Activated CD4-positive, alpha-beta T cell treated with anti-CD3 and anti-CD28 coated beads for 4 hours (primary cell): ENCODE measurements around the gene TRIM42.

ENCODE experiments used
- DNase-seq, 2 donors: peaks; one replicate each; pipeline ENCODE4 v3.0.0-alpha.2; 2020

Gene TRIM42

DNA sequence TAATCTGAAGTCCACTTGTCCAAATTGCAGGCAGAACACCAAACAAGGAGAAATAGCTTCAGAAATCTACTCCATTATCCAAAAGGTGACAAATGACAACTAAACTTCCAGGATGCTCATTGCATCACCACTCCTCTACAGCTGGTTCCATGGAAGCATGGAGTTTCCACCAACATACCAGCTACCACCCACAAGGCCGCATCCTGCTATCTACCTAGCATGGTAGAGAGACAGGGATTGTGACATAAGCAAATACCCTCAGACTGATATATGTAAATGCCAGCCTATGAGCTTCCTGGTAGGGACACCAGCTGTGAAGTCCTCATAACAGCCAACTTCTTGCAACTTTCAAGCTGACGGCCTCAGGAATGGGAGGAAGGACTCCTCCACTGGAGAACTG, at the start of gene TRIM42:
TSS of gene TRIM42 (plus strand) at position 301 of the 400 bp plus-strand sequence. CDS start 166 bp downstream, outside the sequence.
- no peak for DNase-seq

DNA sequence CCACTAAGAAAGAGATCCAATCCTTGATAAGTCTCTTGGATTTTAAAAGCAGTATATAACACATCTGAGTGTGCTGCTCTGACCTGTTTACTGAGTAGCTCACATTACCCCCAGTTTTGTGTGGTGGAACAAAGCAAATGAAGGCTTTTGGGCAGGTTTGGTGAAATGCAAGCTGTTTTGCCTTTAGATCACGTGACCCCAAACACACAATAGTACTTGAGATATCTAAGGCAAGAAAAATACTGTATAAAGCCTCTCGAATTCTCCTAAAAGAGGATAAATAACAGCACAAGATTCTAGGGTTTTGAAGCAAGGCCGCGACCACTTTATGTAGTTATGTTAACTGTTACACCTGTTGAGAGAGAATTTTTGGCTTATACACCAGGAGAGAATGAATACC, 49.3 kb upstream of the TRIM42 start:
- DNase-seq, result no peak

DNA sequence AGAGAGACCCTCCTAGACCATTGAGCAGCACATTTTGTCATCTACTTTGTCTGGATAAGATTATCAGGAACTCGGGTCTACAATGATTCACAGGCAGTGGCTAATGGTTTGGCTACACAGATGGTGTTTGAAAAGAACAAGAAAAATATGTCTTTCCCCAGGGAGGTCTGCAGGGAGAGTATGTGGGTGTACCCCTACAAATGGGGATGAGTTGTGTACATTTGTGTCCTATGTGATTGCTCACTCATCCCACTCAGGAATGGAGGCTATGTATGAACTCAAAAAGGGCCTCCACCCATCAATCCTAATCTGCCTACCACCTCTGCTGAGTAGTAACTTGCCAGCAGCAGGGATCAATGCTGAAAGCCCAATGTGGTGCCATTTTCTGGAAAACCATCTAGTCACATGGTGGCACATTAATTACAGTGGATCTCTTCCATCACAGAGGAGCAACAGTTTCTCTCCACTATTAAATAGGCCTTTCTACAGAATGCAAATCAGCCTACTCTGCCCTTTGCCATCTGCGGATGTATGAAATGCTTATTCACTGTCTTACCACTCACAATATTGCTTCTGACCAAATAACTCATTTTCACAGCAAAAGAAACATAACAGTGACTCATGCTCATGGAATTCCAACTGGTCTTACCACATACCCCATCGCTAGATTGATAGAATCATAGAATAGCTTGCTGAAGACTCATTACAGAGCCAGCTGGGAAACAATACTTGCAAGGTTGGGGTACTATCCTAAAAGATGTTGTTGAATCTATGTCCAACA, 48.3 kb upstream of the TRIM42 start:
- no peak for DNase-seq

DNA sequence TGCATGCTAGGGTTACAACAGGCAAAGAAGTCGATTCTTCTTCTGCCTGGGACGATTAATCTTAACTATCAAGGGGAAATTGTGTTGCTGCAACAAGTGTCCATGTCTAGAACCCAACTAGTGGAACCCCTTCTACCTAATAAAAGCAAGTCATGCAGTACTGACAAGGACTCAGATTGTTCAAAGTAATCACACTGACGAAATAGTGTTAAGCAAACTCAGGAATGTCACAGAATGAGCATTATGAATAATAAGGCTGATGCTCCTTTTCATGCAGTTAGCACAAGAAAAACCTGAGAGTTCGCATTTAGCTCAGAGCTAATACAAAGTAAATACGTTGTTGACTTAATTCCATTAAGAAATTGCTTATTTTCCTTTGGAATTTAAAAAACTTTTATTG, 47.5 kb upstream of the TRIM42 start:
- no peak for DNase-seq

DNA sequence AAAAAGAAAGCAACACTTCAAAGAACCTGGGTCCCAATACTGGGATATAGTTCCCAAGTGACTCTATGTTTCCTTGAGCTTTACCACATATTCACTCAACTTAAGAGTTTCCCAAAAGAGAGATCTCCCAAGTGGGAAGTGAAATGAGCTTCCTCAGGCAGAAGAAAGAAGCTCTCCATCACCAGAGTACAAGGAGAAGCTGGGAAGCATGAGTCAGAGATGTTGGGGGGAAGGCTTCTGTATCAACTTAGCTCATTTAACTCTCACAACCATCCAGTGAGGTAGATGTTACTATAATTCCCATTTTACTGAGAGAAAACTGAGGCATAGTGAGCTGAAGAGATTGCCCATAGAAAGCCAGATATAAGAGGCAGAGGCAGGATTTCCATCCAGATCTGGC, 47.0 kb upstream of the TRIM42 start:
- DNase-seq, result no peak

DNA sequence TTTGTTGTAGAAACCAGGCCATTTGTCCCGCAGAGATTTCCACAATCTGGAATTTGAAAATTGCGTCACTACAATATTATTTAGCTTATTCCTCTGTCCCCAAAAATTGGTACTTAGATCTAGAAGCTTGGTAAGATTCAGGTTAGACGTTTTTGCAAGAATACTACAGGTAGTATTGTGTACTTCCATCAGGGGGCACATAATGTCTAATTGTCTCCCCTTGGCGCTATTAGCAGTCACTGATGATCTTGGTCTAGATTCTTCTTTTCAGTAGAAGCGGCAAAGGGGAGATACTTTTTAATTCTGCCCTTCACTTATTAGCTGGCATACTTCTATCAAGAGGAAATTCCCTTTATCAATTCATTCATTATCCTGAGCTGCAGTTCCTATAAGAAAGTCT, 42.6 kb upstream of the TRIM42 start:
- no peak for DNase-seq

DNA sequence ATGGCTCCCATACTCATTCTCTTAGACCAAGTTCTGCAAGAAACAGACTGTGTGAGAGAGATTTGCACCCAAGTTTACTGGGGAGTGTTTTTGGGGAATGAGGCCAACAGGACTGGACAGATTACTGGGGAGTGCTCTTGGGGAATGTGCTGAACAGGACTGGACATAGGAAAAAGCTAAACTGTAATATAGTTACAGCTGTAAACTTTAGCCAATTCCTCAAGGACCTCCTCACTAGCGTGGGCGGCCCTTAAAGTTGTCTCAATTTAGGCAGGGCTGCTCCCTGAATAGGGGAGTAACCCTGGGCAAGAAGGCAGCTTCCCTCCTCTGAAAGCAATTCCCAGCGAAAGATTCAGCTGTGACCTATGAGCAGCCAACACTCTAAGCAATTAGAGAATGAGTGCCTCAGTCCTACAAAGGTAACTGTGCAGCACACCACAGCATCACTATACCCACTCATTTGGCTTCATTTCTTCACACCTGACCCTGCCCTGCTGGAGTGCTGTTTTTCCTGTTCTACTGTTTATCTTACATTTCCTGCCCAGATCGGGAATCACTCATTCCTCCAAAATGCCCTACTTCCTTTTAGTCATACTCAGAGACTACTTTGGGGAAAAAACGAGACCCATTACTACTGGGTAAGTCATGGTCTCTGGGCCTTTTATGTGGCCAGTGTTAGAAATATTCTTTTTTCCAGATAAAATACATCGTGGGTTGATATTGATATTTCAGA, 41.3 kb upstream of the TRIM42 start:
- no peak for DNase-seq

DNA sequence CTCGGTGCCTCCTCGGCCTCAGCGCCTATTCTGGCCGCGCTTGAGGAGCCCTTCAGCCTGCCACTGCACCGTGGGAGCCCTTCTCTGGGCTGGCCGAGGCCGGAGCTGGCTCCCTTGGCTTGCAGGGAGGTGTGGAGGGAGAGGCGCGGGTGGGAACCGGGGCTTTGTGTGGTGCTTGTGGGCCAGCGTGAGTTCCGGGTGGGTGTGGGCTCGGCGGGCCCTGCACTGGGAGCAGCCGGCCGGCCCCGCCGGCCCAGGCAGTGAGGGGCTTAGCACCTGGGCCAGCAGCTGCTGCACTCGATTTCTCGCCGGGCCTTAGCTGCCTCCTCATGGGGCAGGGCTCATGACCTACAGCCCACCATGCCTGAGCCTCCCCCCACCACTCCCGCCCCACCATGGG, 26.6 kb upstream of the TRIM42 start:
- no peak for DNase-seq

DNA sequence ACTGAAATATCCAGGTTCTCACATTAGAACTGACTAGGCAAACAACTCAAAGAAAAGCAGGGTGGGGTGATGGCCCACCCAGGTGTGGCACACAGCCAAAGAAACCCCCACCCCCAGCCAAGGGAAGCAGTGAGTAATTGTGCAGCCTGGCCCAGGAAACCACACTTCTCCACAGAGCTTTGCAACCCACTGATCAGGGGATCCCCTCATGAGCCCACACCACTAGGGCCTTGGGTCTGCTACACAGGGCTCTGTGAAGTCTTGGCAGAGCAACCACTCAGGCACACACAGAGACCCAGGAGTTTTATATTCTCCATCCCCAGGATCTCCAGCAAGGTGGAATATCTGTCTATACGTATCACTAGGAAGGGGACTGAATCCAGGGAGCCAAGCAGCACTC, 22.2 kb upstream of the TRIM42 start:
- DNase-seq, result no peak

DNA sequence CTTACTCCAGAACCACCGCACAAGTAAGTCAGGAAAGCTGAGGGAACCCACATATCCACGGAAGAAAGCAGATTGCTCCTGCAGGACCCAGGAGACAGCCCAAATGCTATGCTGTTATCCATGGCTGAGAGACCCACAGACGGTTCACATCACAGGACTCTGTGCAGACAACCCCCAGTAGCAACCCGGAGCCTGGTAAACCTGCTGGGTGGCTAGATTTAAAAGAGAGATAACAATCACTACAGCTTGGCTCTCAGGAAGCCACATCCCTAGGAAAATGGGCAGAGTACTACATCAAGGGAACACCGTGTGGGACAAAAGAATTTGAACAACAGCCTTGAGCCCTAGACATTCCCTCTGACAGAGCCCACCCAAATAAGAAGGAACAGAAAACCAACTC, 13.8 kb upstream of the TRIM42 start:
- DNase-seq, result no peak

DNA sequence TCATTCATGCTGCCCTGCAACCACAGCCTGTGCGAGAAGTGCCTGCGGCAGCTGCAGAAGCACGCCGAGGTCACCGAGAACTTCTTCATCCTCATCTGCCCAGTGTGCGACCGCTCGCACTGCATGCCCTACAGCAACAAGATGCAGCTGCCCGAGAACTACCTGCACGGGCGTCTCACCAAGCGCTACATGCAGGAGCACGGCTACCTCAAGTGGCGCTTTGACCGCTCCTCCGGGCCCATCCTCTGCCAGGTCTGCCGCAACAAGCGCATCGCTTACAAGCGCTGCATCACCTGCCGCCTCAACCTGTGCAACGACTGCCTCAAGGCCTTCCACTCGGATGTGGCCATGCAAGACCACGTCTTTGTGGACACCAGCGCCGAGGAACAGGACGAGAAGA, 4.7 kb downstream of the TRIM42 start:
- DNase-seq, result no peak

DNA sequence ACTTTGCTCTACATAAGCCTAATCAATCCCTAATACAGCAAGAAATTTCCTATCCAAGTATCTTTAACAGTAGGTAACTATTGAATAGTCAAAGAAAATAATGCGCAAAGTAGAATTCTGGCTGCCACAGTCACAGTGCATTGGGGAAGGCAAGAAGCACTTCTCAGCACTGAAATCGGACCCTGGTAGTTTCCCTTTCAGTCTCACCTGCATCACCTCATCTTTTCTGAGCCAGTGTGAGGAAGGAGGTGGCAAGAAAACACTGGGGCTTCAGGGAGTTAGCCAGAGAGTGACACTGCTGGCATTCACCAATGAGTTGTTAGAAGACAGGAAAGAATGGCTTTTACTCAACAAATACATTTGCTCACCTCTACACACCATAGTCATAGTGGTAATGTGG, 8.3 kb downstream of the TRIM42 start:
- DNase-seq, result no peak

DNA sequence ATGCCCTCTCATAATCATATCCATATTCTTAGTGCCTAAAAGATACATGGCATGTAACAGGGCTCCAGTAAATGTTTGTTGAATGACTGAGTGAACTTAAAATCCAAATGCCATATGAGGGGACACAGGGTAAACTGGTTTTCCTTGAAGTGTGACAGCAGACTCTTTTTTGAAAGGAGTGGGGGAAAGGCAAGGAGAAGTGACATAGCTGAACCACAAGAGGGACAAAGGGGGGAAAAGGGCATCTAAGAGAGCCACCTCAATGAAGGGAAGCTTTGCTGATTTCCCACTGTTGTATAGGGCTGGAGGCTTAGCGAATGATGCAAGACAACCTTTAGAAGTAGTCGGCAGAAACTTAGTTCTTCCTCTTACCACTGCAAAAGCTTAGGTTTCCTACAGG, 9.1 kb downstream of the TRIM42 start:
- DNase-seq, result no peak

DNA sequence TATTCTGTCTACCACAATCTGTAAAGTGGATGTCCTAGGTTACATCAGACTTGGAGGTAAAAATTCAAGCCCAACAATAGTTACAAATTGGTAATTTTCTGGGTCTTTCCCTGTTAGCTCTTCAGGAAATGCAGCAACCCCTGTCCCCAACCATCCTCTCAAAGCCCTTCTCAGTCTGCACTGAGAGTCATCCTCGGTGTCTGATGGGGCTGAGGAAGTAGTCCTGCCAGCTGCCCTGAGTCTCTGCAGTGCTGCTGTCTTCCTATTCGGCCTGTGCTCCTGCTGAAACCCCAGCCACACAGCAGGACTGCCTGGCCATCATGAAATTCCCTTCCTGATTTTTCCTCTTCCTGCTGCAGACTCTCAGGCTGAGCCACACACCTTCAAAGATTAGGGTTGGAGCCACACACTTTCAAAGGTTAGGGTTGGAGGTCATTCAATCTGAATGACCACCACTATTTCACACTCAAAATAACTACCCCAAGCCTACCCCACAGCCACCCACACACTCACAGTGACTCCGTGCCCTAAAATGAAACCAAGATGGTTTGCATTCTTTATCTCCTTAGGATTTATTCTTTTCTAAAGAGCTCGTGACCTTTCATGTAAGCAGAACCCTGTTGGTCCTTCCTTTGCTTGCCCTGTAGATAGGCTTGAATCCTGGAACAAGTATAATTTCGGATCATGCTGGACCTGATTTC, 17.6 kb downstream of the TRIM42 start:
- DNase-seq, result no peak

DNA sequence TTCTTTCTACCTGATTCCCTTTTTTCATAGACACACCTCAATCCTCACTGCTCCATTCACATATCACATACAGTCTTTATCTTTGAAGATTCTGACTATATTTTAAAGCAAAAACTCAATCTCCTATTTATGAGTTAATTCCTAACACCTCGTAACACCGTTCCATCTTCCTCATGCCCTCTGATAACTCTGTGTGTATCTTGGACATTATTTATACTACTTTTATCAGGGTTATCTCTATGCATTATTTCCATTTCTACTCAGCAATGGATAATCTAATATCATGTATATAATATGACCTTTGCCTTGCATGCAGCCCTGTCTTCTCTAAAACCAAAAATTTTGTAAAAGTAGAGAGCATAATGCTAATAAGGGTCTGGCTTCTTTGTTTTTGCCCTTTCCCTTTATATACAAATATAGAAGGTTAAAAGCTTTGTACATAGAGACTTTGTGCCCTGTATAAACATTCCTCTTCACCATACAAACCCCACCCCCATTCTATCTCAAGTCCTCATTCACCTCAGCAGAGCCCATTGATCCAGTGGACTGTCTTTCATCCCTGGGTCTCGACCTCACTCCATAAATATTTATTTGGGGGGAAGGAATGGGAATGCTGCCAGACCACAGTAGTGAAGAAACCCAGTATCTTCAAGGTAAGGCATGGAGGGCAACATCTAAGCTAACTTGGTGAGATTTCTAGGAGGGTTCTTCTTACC, 21.8 kb downstream of the TRIM42 start:
- DNase-seq, result no peak

DNA sequence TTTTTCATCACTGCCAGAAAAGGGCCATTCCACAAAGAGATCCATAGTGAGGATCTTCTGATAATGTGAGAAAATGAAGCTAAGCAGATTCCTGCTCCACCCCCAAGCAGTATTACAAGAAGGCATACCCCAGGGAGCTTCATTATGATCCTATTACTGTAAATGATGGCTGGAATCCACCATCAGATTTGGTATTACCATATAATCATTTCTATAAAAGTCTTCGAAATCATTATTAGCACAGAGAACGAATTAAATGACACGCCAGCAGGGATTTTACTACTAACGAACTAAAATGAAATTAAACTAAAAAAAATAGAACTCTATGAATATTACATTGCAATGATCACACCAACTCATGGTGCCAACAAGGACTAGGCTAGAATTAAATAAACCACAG, 24.4 kb downstream of the TRIM42 start:
- no peak for DNase-seq

DNA sequence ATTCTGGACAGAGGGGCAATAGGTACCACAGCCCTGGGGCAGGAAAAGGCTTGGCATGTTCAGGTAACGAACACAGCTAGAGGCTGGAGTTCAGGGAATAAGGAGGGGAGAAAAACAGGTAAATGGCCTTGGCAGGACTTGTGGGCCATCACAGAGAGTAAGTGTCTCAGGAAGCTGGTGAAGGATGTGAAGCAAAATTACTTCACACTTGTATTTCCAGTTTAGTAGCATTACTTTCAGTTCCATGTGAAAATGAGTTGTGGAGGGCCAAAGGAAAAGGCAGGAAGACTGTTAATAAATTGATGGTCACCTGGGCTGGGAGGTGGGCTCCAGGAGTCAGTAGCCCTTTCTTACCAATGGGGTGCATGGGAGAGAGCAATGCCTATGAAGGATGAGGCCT, 25.6 kb downstream of the TRIM42 start:
- no peak for DNase-seq

DNA sequence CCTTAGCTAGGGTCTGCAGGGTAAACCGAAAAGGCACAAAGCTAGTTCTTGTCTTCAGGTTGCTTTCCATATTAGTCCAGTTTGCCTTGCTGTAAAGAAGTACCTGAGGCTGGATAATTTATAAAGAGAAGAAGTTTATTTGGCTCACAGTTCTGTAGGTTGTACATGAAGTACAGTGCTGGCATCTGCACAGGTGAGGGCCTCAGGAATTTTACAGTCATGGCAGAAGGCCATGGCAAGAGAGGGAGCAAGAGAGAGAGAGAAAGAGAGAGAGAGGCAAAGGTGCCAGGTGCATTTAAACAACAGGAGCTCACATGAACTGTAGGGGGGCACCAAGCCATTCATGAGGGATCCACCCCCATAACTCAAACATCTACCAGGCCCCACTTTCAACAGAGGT, 26.9 kb downstream of the TRIM42 start:
- no peak for DNase-seq

DNA sequence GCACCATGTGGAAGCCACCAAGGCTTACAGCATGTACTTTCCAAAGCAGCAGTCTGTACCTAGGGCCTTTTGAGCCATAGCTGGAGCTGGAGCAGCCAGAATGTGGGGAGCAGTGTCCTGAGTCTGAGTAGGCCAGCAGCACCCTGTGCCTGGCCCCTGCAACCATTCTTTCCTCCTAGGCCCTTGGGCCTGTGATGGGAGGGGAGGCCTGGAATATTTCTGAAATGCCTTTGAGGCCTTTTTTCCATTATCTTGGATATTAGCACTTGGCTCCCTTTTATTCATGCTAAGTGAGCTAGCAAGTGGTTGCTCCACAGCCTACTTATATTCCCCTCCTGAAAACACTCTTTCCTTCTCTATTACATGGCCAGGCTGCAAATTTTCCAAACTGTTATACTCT, 28.1 kb downstream of the TRIM42 start:
- DNase-seq, result no peak

DNA sequence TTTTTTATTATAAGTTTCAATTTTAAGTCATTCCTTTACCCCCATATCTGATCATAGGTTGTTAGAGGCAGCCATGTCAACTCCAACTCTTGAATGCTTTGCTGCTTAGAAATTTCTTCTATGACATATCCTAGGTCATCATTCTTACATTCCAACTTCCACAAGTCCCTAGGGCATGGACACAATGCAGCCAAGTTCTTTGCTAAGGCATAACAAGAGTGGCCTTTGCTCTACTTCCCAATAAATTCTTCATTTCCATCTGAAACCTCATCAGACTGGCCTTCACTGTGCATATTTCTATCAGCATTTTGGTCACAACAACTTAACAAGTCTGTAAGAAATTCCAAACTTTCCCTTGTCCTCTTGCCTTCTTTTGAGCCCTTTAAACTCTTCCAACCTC, 28.5 kb downstream of the TRIM42 start:
- DNase-seq, result no peak

DNA sequence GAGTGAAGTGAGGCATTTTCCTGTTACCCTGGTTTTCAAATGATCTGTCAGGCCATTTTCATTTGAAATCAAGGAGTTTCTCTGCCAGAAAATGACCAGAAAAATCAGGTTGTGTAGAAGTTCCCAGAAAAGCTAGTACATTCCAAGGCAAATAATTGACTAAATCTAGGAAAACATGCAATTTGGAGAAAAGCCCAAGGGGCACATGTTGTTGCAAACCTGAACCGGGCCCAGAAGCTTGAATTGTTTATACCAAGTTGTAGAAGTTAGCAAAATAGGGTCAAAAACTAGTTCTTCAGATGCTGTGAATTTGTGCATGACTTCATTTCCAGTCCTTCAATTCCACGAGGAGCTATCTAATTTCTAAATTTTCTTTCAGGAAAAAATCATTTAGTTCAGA, 31.0 kb downstream of the TRIM42 start:
- no peak for DNase-seq

DNA sequence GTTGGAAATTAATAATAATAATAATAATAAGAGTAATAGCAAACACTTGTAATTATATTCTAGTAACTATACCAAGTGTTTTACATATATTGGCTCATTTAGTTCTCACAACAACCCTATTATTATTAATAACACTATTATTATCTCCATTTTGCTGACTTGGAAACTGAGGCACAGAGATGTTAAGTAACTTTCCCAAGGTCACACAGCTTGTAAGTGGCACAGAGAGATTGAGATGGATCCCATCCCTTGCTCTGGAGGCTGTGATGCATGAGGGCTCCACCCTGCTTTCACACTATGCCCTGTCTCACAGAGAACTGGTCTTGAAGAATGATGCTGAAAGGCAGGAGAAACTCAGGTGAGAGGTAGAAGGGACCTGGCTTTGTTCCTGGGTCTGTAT, 31.9 kb downstream of the TRIM42 start:
- DNase-seq, result no peak

DNA sequence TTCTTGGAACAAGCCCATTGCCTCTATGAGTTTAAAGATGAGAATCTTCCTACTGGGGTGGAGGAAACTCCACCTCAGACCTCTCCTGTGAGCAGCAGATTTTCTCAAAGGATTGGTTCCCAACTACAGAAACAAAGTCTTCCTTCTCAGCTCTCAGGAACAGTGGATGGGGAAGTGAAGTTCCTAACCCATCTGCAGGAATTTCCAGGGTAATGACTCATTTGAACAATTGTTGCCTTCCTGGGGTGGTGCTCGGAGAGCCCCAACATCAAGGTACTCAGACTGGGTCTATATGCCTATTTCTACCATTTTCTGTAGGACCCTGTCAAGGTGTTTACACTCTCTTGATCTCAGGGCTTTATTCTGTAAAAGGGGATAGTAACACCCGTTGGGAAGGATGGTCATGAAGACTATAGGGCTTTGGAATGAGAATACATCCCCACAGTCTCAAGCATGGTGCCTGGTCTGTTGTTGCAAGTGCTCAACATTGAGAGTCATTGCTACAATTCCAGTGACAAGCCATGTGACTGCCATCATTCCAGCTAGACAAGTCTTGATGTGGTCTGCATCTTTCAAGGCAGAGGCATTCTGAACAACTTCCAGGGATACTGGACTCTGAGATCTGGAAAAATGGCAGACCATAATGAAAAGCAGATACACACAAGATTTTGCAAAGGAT, 33.0 kb downstream of the TRIM42 start:
- no peak for DNase-seq
